Subcutaneous adipose tissue (tissue), 4 donors: Measurements from ENCODE around the gene TP53BP1. TPM values are rescaled to one million over a fixed set of nuclear protein-coding genes. Genes with fewer than 3 reads are reported as not detected.

Source experiments
- CTCF ChIP-seq: fragments of 450-650 bp; IDR thresholded peaks from one replicate; pipeline ENCODE4 v1.5.1; 2016; ENCODE audit warnings: low read depth, mild to moderate bottlenecking, control low read depth, antibody characterized with exemption, moderate library complexity
- total RNA-seq, 4 donors: library from RNA; depleted of rRNA; stranded (reverse); fragments of >200 nt; gene quantifications; one replicate each; pipeline ENCODE4 v1.1.0, GENCODE V29; 2016

TP53BP1 gene
- total RNA-seq, 4 donors from 2014 or later, result 29.3 to 49.5 (median 40.2) TPM

GRCh38 chr15:43473885-43474284 is 19.1 kb downstream of the TP53BP1 start:
- no peak for TF ChIP-seq CTCF

GRCh38 chr15:43471975-43472374 is 21.0 kb downstream of the TP53BP1 start:
- TF ChIP-seq CTCF, result no peak

- TF ChIP-seq CTCF, result no peak
These were observed 23.1 kb downstream of the TP53BP1 start for GRCh38 chr15:43469867-43470266.

GRCh38 chr15:43465100-43465499 is 27.9 kb downstream of the TP53BP1 start:
- TF ChIP-seq CTCF, result no peak

- no peak for TF ChIP-seq CTCF
These were observed 29.0 kb downstream of the TP53BP1 start for GRCh38 chr15:43463998-43464397.

- no peak for TF ChIP-seq CTCF
These were observed 29.4 kb downstream of the TP53BP1 start for GRCh38 chr15:43463507-43463906.

GRCh38 chr15:43449981-43450380 is 43.0 kb downstream of the TP53BP1 start:
- no peak for TF ChIP-seq CTCF
